Measurements from ENCODE around the gene ATG5.

Gene ATG5

DNA sequence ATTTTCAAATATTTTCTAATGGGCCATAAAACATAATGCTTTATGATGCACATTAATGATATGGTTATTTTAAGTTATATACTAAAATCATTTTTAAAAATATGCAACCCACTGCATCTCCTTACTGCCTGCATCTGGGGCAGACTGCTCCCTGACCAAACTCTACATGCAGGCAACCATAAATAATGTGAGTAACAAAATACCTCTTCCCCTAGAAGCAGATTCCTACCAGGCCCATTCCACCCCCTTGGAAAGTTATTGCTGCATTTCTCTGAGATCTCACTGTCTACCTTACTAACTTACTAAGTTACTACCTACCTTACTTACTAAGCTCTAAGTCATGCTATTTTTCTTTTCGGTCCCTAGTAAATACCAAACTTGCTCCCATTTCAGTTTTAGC is 71.8 kb downstream of the ATG5 start:
- TF ChIP-seq GATA2 (IDR thresholded peaks at IDR 0.05; ENCODE audit: low read depth, low read length), result no peak
- no peak for TF ChIP-seq GATA3 (IDR thresholded peaks at IDR 0.05; ENCODE audit: low read depth, low read length)

DNA sequence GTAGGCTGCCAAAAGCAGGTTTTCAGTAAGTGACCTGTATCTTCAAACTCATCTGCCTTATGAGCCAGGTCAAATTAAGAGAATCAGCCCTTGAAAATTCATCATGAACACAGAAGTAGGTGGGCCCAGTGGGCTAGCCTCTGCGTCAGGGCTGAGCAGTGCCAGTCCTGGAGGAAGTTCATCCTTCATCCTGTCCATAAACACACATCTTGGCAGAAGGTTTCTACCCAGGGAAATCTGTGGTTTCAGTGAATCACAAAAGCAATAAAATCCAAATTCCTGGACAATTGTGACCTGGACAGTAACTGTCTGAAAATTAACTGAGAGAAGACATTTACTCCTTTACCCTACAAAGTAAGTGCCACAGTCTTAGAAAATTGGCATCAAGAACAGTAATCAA is 72.4 kb downstream of the ATG5 start:
- TF ChIP-seq GATA2 (IDR thresholded peaks at IDR 0.05; ENCODE audit: low read depth, low read length) (no peak), GATA3 (IDR thresholded peaks at IDR 0.05; ENCODE audit: low read depth, low read length) (no peak)

DNA sequence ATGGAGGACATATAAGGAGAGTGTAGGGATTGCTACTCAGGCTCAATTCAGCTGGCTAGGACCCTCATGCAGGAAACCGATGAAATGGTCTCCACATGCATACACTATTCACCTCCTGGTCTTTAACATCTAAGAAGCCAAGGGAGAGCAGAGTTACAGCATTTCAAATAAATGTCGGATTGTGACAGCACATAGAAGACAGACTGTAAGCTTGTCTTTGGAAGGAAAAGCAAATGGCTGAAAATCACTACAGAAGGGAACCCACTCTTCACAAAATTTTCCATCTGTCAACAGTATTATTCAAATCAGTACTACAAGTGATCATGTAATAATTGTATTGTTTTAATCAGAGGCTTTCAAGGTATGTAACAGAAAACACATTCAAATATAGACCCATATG is 72.9 kb downstream of the ATG5 start:
- TF ChIP-seq GATA2 (IDR thresholded peaks at IDR 0.05; ENCODE audit: low read depth, low read length), result no peak

DNA sequence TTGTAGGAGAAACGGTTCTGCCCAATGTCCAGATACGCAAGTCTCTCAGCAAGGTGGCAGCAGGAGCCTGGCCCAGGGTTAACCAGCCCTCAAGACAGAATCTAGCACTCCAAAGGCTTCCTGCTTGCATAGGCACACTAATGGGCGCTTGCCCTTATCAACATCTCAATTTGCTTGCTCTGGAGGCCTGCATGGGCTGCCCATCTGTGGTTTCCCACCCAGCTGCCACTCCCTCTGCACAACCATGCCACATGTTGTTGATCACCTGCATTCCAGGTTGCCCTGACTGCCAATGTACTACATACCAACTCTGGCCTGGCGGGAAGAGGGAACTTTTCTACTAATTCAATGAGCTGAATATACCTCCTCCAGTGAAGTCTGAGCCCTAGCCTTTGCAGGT is 74.6 kb downstream of the ATG5 start:
- TF ChIP-seq GATA3 (IDR thresholded peaks at IDR 0.05; ENCODE audit: low read depth, low read length) (no peak), GATA2 (IDR thresholded peaks at IDR 0.05; ENCODE audit: low read depth, low read length) (no peak)

DNA sequence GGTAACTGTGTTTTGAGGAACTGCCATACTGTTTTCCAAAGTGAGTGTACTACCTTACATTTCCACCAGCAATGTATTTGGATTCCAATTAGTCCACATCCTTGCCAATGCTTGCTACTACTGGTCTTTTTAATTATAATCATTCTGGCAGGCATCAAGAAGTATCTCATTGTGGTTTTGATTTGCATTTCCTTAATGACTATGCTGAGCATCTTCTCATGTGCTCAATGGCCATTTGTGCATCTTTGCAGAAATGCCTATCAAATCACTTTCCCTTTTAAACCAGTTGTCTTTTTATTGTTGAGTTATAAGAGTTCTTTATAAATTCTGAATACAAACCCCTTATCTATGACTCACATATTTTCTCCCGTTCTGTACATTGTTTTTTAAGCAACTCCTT is 75.9 kb downstream of the ATG5 start:
- no peak for TF ChIP-seq GATA3 (IDR thresholded peaks at IDR 0.05; ENCODE audit: low read depth, low read length)
- no peak for TF ChIP-seq GATA2 (IDR thresholded peaks at IDR 0.05; ENCODE audit: low read depth, low read length)

DNA sequence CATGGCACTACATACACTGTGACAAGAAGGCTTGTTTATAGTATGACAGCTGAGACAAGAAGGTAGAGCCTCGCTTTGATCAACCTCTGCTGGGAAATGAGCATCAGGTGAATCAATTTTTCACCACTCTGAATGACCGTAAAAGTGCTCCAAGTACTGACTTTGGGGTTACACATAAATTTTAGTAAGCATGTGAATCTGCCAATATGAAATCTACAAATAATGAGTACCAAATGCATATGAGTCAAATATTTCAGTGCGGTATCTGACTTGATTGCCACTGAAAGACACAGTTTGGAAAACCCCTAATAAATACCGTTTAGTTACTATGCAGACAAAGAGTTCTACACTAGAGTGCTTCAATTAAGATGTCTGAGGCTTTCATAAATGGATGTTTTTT is 77.8 kb downstream of the ATG5 start:
- TF ChIP-seq GATA2 (IDR thresholded peaks at IDR 0.05; ENCODE audit: low read depth, low read length) (no peak), GATA3 (IDR thresholded peaks at IDR 0.05; ENCODE audit: low read depth, low read length) (no peak)

DNA sequence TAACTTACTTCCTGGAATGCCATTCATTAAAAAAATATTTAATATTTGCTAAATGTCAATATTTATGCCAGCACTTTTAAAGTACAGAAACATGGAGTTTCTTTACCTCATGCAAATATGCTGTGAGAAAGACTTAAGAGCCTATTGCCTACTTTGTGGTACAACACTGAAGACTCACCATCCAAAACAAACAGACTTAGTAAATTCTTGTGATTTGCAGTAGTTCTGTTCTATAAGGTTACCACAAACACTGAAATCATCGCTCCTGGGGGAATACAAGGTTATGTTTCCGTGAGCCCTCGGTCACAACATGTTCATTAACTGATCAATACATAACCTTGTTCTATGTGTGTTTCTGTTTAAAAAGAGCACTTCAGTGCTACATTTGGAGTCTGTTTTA is 78.3 kb downstream of the ATG5 start:
- TF ChIP-seq GATA2 (IDR thresholded peaks at IDR 0.05; ENCODE audit: low read depth, low read length) (no peak), GATA3 (IDR thresholded peaks at IDR 0.05; ENCODE audit: low read depth, low read length) (no peak)

DNA sequence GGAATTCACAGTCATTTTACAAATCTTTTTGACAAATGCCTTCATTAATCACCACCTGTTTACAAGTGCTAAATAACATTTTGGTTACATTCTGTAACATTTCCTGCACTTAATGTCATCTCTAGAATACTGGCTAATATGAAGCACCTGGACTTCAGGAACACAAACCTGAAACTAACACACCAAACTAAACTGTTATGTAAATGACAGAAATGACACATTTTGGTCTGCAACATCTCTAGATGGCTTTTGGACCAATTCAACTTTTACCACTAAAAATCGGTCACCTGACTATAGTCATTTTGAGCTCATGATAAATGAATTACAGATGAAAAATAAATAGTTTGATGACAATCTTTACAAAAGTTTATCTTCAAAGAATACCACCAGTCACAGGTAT is 80.6 kb downstream of the ATG5 start:
- TF ChIP-seq GATA3 (IDR thresholded peaks at IDR 0.05; ENCODE audit: low read depth, low read length) (no peak), GATA2 (IDR thresholded peaks at IDR 0.05; ENCODE audit: low read depth, low read length) (no peak)

DNA sequence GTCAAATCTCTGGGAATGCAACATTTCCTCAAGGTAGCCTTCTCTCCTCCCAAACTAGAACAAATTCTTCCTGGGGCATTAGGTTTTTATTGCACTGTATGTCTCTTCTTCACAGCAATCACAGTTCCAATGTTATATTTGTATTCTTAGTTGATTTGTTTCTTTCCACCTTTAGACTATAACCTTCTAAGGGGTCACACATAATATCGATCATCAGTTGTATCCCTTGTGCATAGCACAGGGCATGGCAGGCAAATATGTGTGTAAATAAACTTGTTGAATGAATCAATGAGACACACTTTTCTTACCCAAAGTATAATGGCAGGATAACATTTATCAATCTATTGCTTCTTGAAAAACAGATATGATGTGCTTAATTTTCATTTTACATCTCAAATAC is 81.0 kb downstream of the ATG5 start:
- no peak for TF ChIP-seq GATA3 (IDR thresholded peaks at IDR 0.05; ENCODE audit: low read depth, low read length)
- TF ChIP-seq GATA2 (IDR thresholded peaks at IDR 0.05; ENCODE audit: low read depth, low read length), result no peak

DNA sequence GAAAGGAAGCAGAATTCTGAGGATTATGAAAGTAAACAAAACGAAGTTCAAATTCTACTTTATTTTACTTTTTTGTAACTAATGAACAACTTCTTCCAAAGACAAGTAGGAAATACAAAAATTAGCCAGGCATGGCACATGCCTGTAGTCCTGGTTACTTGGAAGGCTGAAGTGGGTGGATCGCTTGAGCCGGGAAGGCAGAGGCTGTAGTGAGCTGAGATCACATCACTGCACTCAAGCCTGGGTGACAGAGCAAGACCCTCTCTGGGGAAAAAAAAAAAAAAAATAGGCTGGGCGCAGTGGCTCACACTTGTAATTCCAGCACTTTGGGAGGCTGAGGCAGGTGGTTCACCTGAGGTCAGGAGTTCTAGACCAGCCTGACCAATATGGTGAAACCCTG is 82.3 kb downstream of the ATG5 start:
- TF ChIP-seq GATA2 (IDR thresholded peaks at IDR 0.05; ENCODE audit: low read depth, low read length), result no peak
- TF ChIP-seq GATA3 (IDR thresholded peaks at IDR 0.05; ENCODE audit: low read depth, low read length), result no peak

DNA sequence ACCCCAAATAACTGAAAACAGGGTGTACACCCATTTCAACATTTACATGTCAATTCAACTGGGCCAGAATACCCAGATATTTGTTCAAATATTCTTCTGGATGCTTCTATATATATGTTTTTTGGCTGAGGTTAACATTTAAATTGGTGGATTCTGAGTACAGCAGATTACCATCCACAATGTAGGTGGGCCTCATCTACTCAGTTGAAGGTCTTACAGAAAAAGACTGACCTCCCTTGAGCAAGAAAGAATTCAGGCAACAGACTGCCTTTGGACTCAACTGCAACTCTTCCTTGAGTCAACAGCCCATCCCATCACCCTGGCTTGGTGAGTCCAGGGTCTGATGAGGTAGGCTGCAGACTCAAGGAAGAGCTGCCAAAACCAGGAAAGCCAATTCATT is 84.1 kb downstream of the ATG5 start:
- no peak for TF ChIP-seq GATA2 (IDR thresholded peaks at IDR 0.05; ENCODE audit: low read depth, low read length)
- no peak for TF ChIP-seq GATA3 (IDR thresholded peaks at IDR 0.05; ENCODE audit: low read depth, low read length)

DNA sequence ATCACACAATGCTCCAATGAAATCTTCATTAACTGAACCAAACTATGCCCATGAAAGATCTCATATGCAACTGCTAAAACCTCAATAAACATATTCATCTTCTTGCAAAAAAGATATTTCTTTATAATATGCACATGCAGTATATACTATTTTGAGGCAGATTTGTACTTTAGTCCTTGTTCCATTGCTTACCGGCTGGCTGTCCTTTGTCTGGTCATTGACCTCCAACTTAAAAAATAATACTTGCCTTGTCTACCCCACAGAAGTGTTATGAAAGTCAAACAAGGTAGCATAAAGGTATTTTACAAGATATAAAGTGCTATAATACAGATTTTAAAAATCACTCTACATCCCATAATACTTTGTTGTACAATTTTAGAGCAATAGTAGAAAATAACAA is 88.3 kb downstream of the ATG5 start:
- no peak for TF ChIP-seq GATA2 (IDR thresholded peaks at IDR 0.05; ENCODE audit: low read depth, low read length)
- TF ChIP-seq GATA3 (IDR thresholded peaks at IDR 0.05; ENCODE audit: low read depth, low read length), result no peak

DNA sequence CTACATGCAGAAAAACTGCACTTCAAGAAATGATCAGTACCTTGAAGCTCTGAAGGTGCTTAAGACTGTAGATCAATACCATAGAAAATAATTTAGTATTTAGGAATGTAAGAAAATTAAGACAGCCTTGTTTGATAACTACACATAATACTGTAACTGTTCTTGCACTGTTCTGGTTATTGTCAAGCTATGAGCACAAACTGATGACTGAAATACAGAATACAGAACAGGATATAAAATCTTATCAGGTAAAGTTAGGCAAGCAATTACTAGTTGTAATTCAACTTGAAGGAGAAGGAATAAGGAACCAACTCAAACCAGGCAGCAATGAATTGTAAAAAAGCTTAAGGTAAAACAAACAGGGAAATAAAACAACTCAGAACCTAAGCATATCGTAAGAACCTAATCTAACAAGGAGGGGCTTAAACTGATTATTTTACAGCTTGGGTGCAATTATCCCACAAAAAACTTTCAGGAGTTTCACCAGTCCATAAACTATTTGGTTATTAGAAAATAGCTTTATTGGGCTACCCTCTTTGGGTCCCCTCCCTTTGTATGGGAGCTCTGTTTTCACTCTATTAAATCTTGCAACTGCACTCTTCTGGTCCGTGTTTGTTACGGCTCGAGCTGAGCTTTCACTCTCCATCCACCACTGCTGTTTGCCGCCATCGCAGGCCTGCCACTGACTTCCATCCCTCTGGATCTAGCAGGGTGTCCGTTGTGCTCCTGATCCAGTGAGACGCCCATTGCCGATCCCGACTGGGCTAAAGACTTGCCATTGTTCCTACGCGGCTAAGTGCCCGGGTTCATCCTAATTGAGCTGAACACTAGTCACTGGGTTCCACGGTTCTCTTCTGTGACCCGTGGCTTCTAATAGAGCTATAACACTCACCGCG is 97.7 kb downstream of the ATG5 start:
- TF ChIP-seq GATA2 (IDR thresholded peaks at IDR 0.05; ENCODE audit: low read depth, low read length) (no peak), GATA3 (IDR thresholded peaks at IDR 0.05; ENCODE audit: low read depth, low read length) (no peak)

DNA sequence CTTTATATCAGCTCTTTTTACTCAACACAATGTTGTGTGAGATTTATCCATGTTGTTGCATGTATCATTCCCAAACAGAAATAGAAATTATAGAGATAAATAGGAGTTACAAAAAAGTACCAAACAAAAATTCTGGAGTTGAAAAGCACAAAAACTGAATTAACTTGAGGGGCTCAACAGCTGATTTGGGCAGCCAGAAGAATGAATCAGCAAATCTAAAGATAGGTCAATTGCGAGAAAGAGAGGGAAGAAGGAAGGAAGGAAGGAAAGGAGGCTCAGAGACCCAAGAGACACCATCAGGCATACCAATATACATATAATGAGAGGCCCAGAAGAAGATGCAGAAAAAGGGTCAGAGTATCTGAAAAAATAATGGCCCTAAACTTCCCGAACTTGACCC is 98.9 kb downstream of the ATG5 start:
- no peak for TF ChIP-seq GATA2 (IDR thresholded peaks at IDR 0.05; ENCODE audit: low read depth, low read length)
- TF ChIP-seq GATA3 (IDR thresholded peaks at IDR 0.05; ENCODE audit: low read depth, low read length), result no peak

DNA sequence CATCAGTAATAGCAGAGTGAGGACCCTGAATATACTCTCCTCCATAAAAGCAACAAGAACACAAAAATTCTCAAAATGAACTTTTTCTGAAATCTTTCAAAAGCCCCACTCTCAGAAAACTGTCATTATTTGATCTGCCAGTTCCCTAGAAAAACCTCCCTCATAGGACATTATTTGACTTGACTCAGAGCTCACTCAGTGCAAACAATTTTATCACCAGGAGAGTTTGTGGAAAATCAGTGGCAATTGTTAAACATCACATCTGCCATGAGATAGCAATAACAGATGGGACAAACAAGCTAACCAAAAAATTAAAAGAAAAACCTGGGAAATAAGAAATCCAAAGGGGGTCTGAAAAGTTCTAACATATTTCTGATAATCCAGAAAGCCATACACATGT is 100.0 kb downstream of the ATG5 start:
- TF ChIP-seq GATA2 (IDR thresholded peaks at IDR 0.05; ENCODE audit: low read depth, low read length), result no peak
- no peak for TF ChIP-seq GATA3 (IDR thresholded peaks at IDR 0.05; ENCODE audit: low read depth, low read length)
